Natural killer cell (primary cell): ENCODE results near the gene SBSN. TPM values are rescaled to one million over a fixed set of nuclear protein-coding genes. Genes with fewer than 3 reads are reported as not detected.
"Not testable (repeated sequence)": the region's sequence is repeated elsewhere in the genome, so short reads cannot be mapped to it uniquely, and the experiment has no call there.

ENCODE experiments used
- ATAC-seq, 3 donors: fragments of 150-1000 bp in 2 of 3; fragments of 200-7000 bp in 1 of 3; cut with Tn5 transposase; 1 replicate in 1 of 3; 2 replicates in 2 of 3; pipeline ENCODE4 v1.10.0; 2021; ENCODE audit warnings: mild to moderate bottlenecking in 2 of 3, moderate library complexity in 2 of 3
- DNase-seq, 2 donors: peaks; one replicate each; pipeline versions ENCODE4 v3.0.0 to v3.0.0-alpha.2; 2013 to 2021; ENCODE audit warnings: mixed read lengths in 1 of 2
- H3K27ac ChIP-seq: one replicate; pipeline ENCODE4 v1.5.1; 2013; ENCODE audit warnings: mild to moderate bottlenecking, low read length
- H3K27me3 ChIP-seq: one replicate; pipeline ENCODE4 v1.6.1; 2013; ENCODE audit warnings: low read length; ENCODE audit not compliant: control insufficient read depth, insufficient read depth
- H3K36me3 ChIP-seq: one replicate; pipeline ENCODE4 v1.6.1; 2013; ENCODE audit warnings: low read length; ENCODE audit not compliant: control insufficient read depth, insufficient read depth
- H3K4me1 ChIP-seq: one replicate; pipeline ENCODE4 v1.6.1; 2013; ENCODE audit warnings: low read length; ENCODE audit not compliant: control insufficient read depth, insufficient read depth
- H3K4me3 ChIP-seq: one replicate; pipeline ENCODE4 v1.5.1; 2013; ENCODE audit warnings: low read length
- H3K9me3 ChIP-seq: one replicate; pipeline ENCODE4 v1.6.1; 2013; ENCODE audit warnings: low read length; ENCODE audit not compliant: control insufficient read depth, insufficient read depth
- H3K27ac Mint-ChIP-seq, 2 donors: one replicate each; pipeline ENCODE4 v1.8.0; 2022; ENCODE audit warnings: mild to moderate bottlenecking in 2 of 2, mixed read lengths in 2 of 2, moderate library complexity in 1 of 2
- H3K27me3 Mint-ChIP-seq, 2 donors: one replicate each; pipeline ENCODE4 v1.8.0; 2022; ENCODE audit warnings: low read depth in 2 of 2, mixed read lengths in 2 of 2
- H3K36me3 Mint-ChIP-seq: one replicate; pipeline ENCODE4 v1.8.0; 2022; ENCODE audit warnings: mixed read lengths
- H3K4me1 Mint-ChIP-seq, 2 donors: one replicate each; pipeline ENCODE4 v1.8.0; 2022; ENCODE audit warnings: mixed read lengths in 2 of 2
- H3K4me3 Mint-ChIP-seq: one replicate; pipeline ENCODE4 v1.8.0; 2022; ENCODE audit warnings: mild to moderate bottlenecking, moderate library complexity, mixed read lengths
- H3K9me3 Mint-ChIP-seq, 2 donors: one replicate each; pipeline ENCODE4 v1.8.0; 2022; ENCODE audit warnings: mixed read lengths in 2 of 2
- WGBS: methylation state at CpG from one replicate; pipeline ENCODE4 v1.1.7; 2013; ENCODE audit warnings: missing lambda C conversion rate; ENCODE audit not compliant: insufficient coverage; 5-methylcytosine and 5-hydroxymethylcytosine counted together
- intact Hi-C: fragments of 100-400 bp; cut with micrococcal nuclease; formaldehyde crosslinking; loops from one replicate; pipeline ENCODE4 v1.14.2; 2022
- total RNA-seq, 4 donors: library from RNA; stranded (reverse); fragments of 120-200 nt in 1 of 4; gene quantifications; one replicate each; pipeline versions ENCODE4 v1.2.3 to v1.2.4, GENCODE V29; 2013 to 2022
- TF ChIP-seq, protein P1 (sequence below): fragments of 200-600 bp; IDR thresholded peaks from one replicate; pipeline ENCODE4 v1.8.0; 2022; ENCODE audit warnings: antibody characterized with exemption

SBSN gene
- total RNA-seq, 3 donors from 2014 or later (not counting 1 experiment from before 2014, with no cell fraction given), result not detected

DNA sequence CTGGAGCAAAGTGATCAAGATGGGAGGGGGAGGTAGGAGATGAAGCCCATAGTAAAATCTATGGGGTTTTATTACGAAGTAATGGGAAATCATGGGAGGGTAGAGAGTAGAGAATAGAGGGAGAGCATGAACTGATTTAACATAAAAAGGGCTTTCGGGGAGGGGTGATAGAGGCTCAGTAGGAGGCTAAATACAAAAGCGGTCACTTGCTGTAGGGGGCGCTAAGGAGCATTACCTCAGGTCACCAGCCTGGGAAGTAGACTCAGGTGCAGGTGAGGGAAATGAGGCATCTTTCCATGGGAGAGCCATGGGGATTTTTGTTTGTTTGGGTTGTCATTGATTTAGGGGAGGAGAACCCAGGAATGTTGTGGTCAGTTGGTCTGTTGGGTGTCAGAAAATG, 52.0 kb downstream of the SBSN start:
- Histone ChIP-seq H3K27ac (no peak overlapping the region), H3K36me3 (no peaks in the 10 kb centered on the region), H3K4me3 (no peak overlapping the region), H3K9me3 (no peaks in the 10 kb centered on the region), H3K4me1 (no peaks in the 10 kb centered on the region), H3K27me3 (no peaks in the 10 kb centered on the region)
- Mint-ChIP-seq H3K9me3 (no peaks in the 10 kb centered on the region), H3K4me1 (no peaks in the 10 kb centered on the region), H3K36me3 (no peaks in the 10 kb centered on the region), H3K4me3 (no peak overlapping the region), H3K27ac (no peak overlapping the region), H3K27me3 (peaks cover 0 to 3% of the 10 kb centered on the region in 2 donors)
- ATAC-seq (no peak), DNase-seq (no peak)
- intact Hi-C loops, result no loop called here
- WGBS, result 67% methylated on average over 4 of the region's 4 CpGs
- TF ChIP-seq, protein P1, sequence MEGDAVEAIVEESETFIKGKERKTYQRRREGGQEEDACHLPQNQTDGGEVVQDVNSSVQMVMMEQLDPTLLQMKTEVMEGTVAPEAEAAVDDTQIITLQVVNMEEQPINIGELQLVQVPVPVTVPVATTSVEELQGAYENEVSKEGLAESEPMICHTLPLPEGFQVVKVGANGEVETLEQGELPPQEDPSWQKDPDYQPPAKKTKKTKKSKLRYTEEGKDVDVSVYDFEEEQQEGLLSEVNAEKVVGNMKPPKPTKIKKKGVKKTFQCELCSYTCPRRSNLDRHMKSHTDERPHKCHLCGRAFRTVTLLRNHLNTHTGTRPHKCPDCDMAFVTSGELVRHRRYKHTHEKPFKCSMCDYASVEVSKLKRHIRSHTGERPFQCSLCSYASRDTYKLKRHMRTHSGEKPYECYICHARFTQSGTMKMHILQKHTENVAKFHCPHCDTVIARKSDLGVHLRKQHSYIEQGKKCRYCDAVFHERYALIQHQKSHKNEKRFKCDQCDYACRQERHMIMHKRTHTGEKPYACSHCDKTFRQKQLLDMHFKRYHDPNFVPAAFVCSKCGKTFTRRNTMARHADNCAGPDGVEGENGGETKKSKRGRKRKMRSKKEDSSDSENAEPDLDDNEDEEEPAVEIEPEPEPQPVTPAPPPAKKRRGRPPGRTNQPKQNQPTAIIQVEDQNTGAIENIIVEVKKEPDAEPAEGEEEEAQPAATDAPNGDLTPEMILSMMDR, result no peak

DNA sequence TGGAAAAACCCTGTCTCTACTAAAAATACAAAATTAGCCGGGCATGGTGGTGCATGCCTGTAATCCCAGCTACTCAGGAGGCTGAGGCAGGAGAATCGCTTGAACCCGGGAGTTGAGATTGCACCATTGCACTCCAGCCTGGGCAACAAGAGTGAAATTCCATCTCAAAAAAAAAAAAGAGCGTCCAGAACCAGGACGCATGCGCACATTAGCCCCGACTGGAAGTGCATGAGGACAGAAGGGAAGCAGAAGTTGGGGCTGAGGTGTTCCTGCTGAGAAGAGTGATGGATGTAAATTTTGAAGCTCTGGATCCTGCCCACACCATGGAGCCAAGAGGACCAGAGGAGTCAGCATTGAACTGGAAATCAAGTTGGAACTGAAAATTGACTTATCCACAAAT, 53.5 kb downstream of the SBSN start:
- H3K36me3 Mint-ChIP-seq, intact Hi-C loops, H3K9me3 ChIP-seq, H3K4me1 Mint-ChIP-seq, H3K4me3 Mint-ChIP-seq, H3K36me3 ChIP-seq, ATAC-seq, H3K27me3 ChIP-seq, H3K4me3 ChIP-seq, DNase-seq, H3K4me1 ChIP-seq, H3K27ac ChIP-seq, H3K27me3 Mint-ChIP-seq, H3K9me3 Mint-ChIP-seq, H3K27ac Mint-ChIP-seq: not testable (repeated sequence)
- 95% methylated on average over 7 of the region's 7 CpGs for WGBS

DNA sequence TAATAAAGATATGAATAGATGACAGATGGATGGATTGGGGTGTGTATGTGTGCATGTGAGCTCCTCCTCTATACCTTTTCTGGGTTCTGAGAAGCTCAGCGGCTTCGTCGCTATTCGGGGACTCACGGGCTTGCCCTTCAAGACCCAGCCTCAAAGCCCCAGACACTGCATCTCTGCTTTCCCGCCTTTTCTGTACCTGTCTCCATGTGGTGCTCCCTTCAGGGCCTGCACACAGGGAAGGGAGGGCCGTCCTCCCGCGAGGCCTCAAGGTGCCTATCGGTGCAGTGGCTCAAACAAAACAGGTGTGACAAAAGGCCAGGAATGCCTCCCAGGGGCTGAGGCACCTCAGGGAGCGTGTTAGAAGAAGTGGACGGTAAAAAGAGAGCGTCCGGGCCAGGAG, 54.0 kb downstream of the SBSN start:
- no peaks in the 10 kb centered on the region for H3K4me1 ChIP-seq
- no peak overlapping the region for H3K27ac Mint-ChIP-seq
- H3K36me3 ChIP-seq, result no peaks in the 10 kb centered on the region
- H3K4me3 Mint-ChIP-seq, result no peak overlapping the region
- no peaks in the 10 kb centered on the region for H3K36me3 Mint-ChIP-seq
- TF ChIP-seq, protein P1, result no peak
- no peak for ATAC-seq
- no peaks in the 10 kb centered on the region for H3K27me3 ChIP-seq
- no peaks in the 10 kb centered on the region for H3K9me3 ChIP-seq
- H3K4me1 Mint-ChIP-seq, result no peaks in the 10 kb centered on the region
- intact Hi-C loops, result no loop called here
- no peak overlapping the region for H3K27ac ChIP-seq
- 94% methylated on average over 14 of the region's 14 CpGs for WGBS
- no peak for DNase-seq
- H3K27me3 Mint-ChIP-seq, result peaks cover 0 to 3% of the 10 kb centered on the region in 2 donors
- H3K4me3 ChIP-seq, result no peak overlapping the region
- H3K9me3 Mint-ChIP-seq, result no peaks in the 10 kb centered on the region

Other genes starting within 250 kb of the SBSN start
- 1 to 10 TPM in 1 of 3 donors, under 1 TPM in 2; 0.34 to 1.5 (median 0.45) TPM for gene HAMP, start 245.8 kb downstream of the SBSN start, total RNA-seq
- not detected for gene MAG, start 236.2 kb downstream of the SBSN start, total RNA-seq
- 1 to 10 TPM; 4.3 to 7.0 (median 6.0) TPM for gene CD22, start 199.1 kb downstream of the SBSN start, total RNA-seq
- under 1 TPM in 2 of 3 donors, not detected in 1; 0.30 to 0.47 TPM for gene FFAR1, start 180.4 kb downstream of the SBSN start, total RNA-seq
- 1 to 10 TPM in 1 of 3 donors, under 1 TPM in 1, not detected in 1; 0.92 to 2.7 TPM for gene FFAR3, start 169.9 kb downstream of the SBSN start, total RNA-seq
- 1 to 10 TPM in 1 of 3 donors, under 1 TPM in 1, not detected in 1; 0.19 to 1.5 TPM for gene GPR42, start 157.2 kb downstream of the SBSN start, total RNA-seq
- 1 to 10 TPM in 2 of 3 donors, under 1 TPM in 1; 0.70 to 8.6 (median 1.6) TPM for gene FFAR2, start 80.1 kb downstream of the SBSN start, total RNA-seq
- gene KRTDAP, start 37.8 kb downstream of the SBSN start, total RNA-seq, result not detected
- 10 to 100 TPM; 10.7 to 15.3 (median 11.3) TPM for gene DMKN, start 14.7 kb downstream of the SBSN start, total RNA-seq
- not detected for gene GAPDHS, start 5.1 kb upstream of the SBSN start, total RNA-seq
- gene TMEM147, start 17.3 kb upstream of the SBSN start, total RNA-seq, result 10 to 100 TPM; 30.6 to 37.9 (median 31.2) TPM
- not detected for gene ATP4A, start 35.3 kb upstream of the SBSN start, total RNA-seq
- not detected for gene PMIS2, start 57.9 kb upstream of the SBSN start, total RNA-seq
- gene HAUS5, start 84.4 kb upstream of the SBSN start, total RNA-seq, result 10 to 100 TPM; 17.5 to 26.4 (median 21.6) TPM
- 10 to 100 TPM; 51.6 to 61.7 (median 58.2) TPM for gene RBM42, start 100.7 kb upstream of the SBSN start, total RNA-seq
- gene ETV2, start 113.4 kb upstream of the SBSN start, total RNA-seq, result 1 to 10 TPM in 1 of 3 donors, under 1 TPM in 2; 0.48 to 2.0 (median 0.87) TPM
- gene COX6B1, start 120.0 kb upstream of the SBSN start, total RNA-seq, result 100 to 1,000 TPM; 213 to 247 (median 215) TPM
- gene UPK1A, start 138.2 kb upstream of the SBSN start, total RNA-seq, result not detected
- gene ZBTB32, start 176.2 kb upstream of the SBSN start, total RNA-seq, result 1 to 10 TPM in 1 of 3 donors, under 1 TPM in 2; 0.27 to 1.8 (median 0.35) TPM
- 10 to 100 TPM; 60.8 to 70.9 (median 70.7) TPM for gene KMT2B, start 189.7 kb upstream of the SBSN start, total RNA-seq
- 10 to 100 TPM; 57.7 to 75.6 (median 69.6) TPM for gene IGFLR1, start 214.1 kb upstream of the SBSN start, total RNA-seq
- 10 to 100 TPM; 63.7 to 78.2 (median 73.0) TPM for gene U2AF1L4, start 217.1 kb upstream of the SBSN start, total RNA-seq
- 10 to 100 TPM; 38.5 to 45.0 (median 41.0) TPM for gene PSENEN, start 217.3 kb upstream of the SBSN start, total RNA-seq
- 10 to 100 TPM; 16.7 to 22.1 (median 18.2) TPM for gene LIN37, start 220.3 kb upstream of the SBSN start, total RNA-seq
- gene HSPB6, start 228.7 kb upstream of the SBSN start, total RNA-seq, result not detected
- gene PROSER3, start 229.9 kb upstream of the SBSN start, total RNA-seq, result 10 to 100 TPM; 33.1 to 40.2 (median 35.9) TPM
- gene ARHGAP33, start 247.3 kb upstream of the SBSN start, total RNA-seq, result 10 to 100 TPM; 34.4 to 39.3 (median 37.5) TPM